KMS-11 (cell line): ENCODE data around the gene CACNA2D2.
A peak's percentile ranks its signal among the peaks of the same experiment; 100 is the strongest.

Experiments used
- H2AFZ ChIP-seq: fragments of 200-600 bp; sonication (generic); 2 replicates; pipeline ENCODE4 v1.6.1; 2016; ENCODE audit warnings: antibody characterized with exemption, mixed run types, low read depth
- H3K27ac ChIP-seq: fragments of 200-600 bp; sonication (generic); 2 replicates; pipeline ENCODE4 v1.6.1; 2016; ENCODE audit warnings: mild to moderate bottlenecking, mixed run types
- H3K27me3 ChIP-seq: fragments of 200-600 bp; sonication (generic); 2 replicates; pipeline ENCODE4 v1.6.1; 2017; ENCODE audit warnings: mild to moderate bottlenecking, low read depth, mixed run types, moderate library complexity; ENCODE audit not compliant: insufficient read depth
- H3K36me3 ChIP-seq: fragments of 200-600 bp; sonication (generic); 2 replicates; pipeline ENCODE4 v1.6.1; 2017; ENCODE audit warnings: mild to moderate bottlenecking, mixed run types; ENCODE audit not compliant: insufficient read depth
- H3K4me1 ChIP-seq: fragments of 200-600 bp; sonication (generic); 2 replicates; pipeline ENCODE4 v1.6.1; 2016; ENCODE audit warnings: mild to moderate bottlenecking, low read depth, mixed run types; ENCODE audit not compliant: poor library complexity, severe bottlenecking
- H3K4me2 ChIP-seq: fragments of 200-600 bp; sonication (generic); 2 replicates; pipeline ENCODE4 v1.7.0; 2016; ENCODE audit warnings: mild to moderate bottlenecking, mixed run types
- H3K4me3 ChIP-seq: fragments of 200-600 bp; sonication (generic); IDR thresholded peaks from 2 replicates; pipeline ENCODE4 v1.6.1; 2017; ENCODE audit warnings: low read depth, low read length, mixed read lengths; ENCODE audit not compliant: insufficient read depth
- H3K79me2 ChIP-seq: fragments of 200-600 bp; sonication (generic); 2 replicates; pipeline ENCODE4 v1.6.1; 2016; ENCODE audit warnings: low read depth, mixed run types; ENCODE audit not compliant: insufficient read depth
- H3K9ac ChIP-seq: fragments of 200-600 bp; sonication (generic); 2 replicates; pipeline ENCODE4 v1.6.1; 2016; ENCODE audit warnings: mild to moderate bottlenecking, mixed run types
- H4K20me1 ChIP-seq: fragments of 200-600 bp; sonication (generic); 2 replicates; pipeline ENCODE4 v1.6.1; 2016; ENCODE audit warnings: mild to moderate bottlenecking, mixed run types; ENCODE audit not compliant: insufficient read depth
- TF ChIP-seq, protein P1 (sequence below): fragments of 200-600 bp; sonication (generic); conservative IDR thresholded peaks from 2 replicates; pipeline ENCODE4 v1.6.1; 2017; ENCODE audit warnings: low read depth, mild to moderate bottlenecking, antibody characterized with exemption, low read length, moderate library complexity, mixed read lengths

The CACNA2D2 gene

DNA sequence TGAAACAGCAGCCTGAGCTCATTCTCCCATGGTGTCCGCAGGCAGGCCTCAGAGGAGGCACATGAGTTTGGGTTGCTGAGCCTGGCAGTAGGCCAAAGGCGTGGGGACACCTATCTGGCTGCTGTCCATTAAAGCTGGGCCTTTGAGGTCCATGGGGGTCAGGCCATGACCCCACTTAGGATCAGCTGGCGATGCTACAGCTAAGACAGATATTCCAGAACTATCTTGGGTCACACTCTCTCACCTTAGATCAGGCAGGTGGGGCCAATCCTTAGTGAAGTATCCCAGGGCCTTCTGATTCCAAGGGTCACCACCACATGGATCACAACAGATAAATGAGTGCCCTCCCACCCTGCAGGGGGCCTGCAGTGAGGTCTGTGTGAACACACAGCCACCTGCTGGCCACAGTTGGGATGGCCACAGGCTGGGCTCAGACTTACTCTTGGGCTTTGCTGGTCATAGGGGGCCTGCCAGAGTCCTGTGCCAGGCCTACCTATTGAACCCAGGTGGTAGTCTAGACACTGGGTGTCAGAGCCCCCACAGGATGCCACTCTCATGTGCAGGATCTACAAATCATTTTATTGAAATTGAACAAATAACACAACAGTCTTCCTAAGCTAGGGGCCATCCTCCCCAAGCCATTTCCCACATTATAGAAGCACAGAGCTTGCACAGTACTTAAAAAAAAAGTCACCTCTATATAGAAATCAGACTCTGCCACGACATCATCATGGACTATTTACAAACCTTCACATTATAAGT, 178.9 kb downstream of the CACNA2D2 start:
- peaks cover 4% of the 10 kb centered on the region for H3K4me1 ChIP-seq
- H4K20me1 ChIP-seq, result no peaks in the 10 kb centered on the region
- H3K27me3 ChIP-seq, result no peaks in the 10 kb centered on the region
- no peak overlapping the region for H3K9ac ChIP-seq
- TF ChIP-seq, protein P1, sequence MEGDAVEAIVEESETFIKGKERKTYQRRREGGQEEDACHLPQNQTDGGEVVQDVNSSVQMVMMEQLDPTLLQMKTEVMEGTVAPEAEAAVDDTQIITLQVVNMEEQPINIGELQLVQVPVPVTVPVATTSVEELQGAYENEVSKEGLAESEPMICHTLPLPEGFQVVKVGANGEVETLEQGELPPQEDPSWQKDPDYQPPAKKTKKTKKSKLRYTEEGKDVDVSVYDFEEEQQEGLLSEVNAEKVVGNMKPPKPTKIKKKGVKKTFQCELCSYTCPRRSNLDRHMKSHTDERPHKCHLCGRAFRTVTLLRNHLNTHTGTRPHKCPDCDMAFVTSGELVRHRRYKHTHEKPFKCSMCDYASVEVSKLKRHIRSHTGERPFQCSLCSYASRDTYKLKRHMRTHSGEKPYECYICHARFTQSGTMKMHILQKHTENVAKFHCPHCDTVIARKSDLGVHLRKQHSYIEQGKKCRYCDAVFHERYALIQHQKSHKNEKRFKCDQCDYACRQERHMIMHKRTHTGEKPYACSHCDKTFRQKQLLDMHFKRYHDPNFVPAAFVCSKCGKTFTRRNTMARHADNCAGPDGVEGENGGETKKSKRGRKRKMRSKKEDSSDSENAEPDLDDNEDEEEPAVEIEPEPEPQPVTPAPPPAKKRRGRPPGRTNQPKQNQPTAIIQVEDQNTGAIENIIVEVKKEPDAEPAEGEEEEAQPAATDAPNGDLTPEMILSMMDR, result peak; percentile 71
- no peak overlapping the region for H3K4me3 ChIP-seq
- no peak overlapping the region for H3K4me2 ChIP-seq
- peaks cover 8% of the 10 kb centered on the region; the same call in 1 of the 2 replicates for H3K79me2 ChIP-seq
- no peak overlapping the region for H3K27ac ChIP-seq
- no peak overlapping the region for H2AFZ ChIP-seq
- H3K36me3 ChIP-seq, result no peaks in the 10 kb centered on the region

DNA sequence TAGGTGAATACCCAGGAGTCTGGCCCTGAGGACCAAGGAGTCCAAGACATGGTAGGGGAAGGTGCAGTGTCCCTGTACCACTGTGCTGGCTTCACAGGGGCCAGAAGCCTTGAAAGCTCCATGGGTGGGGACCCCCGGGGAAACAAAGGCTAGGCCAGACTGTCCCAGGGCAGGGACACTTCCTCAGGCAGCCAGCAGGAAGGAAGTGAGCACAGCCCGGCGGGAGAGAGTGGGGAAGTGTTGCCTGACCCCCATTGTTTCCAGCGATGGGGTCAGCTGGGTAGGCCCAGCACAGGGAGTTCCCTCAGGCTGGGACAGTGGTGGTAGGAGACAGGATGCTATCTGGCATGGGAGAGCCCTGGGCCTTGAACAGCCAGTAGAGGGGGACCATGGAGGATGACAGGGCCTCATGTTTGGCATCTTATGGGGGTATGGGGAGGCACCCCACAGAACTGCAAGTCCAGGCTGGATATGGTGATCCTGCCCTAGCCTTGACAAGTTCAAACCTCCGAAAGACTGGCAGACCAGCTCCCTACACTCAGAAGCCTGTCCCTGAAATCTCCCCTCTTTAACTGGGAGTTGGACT, 179.7 kb downstream of the CACNA2D2 start:
- Histone ChIP-seq H3K4me1 (peaks cover 4% of the 10 kb centered on the region), H3K36me3 (no peaks in the 10 kb centered on the region), H2AFZ (no peak overlapping the region), H3K27me3 (no peaks in the 10 kb centered on the region), H3K27ac (no peak overlapping the region), H3K4me2 (no peak overlapping the region), H3K79me2 (peaks cover 8% of the 10 kb centered on the region; the same call in 1 of the 2 replicates), H3K9ac (no peak overlapping the region), H4K20me1 (no peaks in the 10 kb centered on the region), H3K4me3 (no peak overlapping the region)
- TF ChIP-seq, protein P1, result no peak

DNA sequence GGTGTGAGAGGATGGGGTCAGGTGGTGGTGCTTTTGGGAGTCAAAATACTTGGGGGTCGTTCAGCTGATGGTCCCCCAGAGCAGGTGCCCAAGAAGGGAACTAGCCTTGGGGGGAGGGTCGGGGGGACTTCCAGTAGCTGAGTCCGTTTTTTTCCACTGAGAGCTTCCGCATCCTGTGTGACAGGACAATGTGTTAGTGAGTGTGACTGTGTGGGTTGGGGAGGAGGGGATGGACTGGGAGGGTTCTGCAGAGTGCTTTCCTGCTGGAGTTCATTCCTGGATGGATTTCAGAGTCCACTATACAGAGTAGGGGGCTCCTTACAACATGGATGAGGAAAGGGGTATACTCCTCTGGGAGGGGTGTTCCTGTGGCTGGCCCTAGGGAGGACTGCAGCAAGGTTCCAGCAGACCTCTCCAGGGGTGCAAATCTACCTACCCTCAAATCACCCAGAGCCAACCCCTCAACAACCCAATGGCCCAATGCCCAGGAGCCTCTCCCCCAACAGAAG, 180.3 kb downstream of the CACNA2D2 start:
- H2AFZ ChIP-seq, result no peak overlapping the region
- H4K20me1 ChIP-seq, result no peaks in the 10 kb centered on the region
- H3K4me3 ChIP-seq, result no peak overlapping the region
- H3K4me2 ChIP-seq, result no peak overlapping the region
- TF ChIP-seq, protein P1, result no peak
- H3K36me3 ChIP-seq, result no peaks in the 10 kb centered on the region
- peaks cover 4% of the 10 kb centered on the region for H3K4me1 ChIP-seq
- H3K9ac ChIP-seq, result no peak overlapping the region
- H3K27ac ChIP-seq, result no peak overlapping the region
- peaks cover 8% of the 10 kb centered on the region; the same call in 1 of the 2 replicates for H3K79me2 ChIP-seq
- no peaks in the 10 kb centered on the region for H3K27me3 ChIP-seq

DNA sequence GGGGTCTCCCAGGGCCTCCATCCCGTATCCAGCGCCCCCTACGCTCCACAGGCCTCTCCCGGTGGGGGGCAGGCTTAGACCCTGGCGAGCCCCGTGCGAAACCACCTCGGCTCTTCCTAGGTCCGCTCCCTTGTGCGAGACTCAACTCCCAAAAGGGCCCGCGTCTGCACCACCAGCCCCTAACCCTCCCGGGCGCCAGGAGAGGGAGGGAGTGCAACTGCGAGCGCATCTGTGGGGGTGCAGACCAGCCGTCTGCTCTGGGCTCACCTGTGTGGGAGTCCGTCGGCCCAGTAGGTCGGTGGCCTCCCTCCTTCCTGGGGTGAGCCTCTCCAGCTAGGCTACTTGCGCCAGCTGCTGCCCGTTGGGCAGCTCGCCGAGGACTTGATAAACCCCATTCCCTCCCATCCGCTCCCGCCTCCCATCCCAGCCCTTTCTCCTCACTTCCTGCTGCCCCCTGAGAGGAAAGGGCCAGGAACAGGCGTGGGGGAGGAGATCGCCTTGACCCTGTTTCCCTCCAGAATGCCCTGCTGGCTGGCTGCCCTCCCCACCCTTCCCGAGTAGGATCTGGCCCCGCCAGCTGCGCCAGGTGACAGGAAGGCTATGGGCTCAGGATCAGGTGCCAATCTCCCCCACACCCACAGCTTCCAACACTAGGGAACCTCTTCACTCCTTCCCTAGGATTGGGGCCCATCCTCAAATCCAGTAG, 180.9 kb downstream of the CACNA2D2 start, which contains the start of gene HYAL2:
HYAL2 (minus strand) TSS at position 360 of the 706 bp plus-strand sequence. CDS start 2,256 bp downstream, outside the sequence.
- H3K27ac ChIP-seq, result peak within 1 kb of the TSS; percentile 68
- peak within 1 kb of the TSS; percentile 78 for H3K9ac ChIP-seq
- H2AFZ ChIP-seq, result peak within 1 kb of the TSS; percentile 71
- no peak within 1 kb of the TSS for H3K4me3 ChIP-seq
- no peaks in the 10 kb centered on the region for H3K27me3 ChIP-seq
- H3K4me1 ChIP-seq, result peaks cover 4% of the 10 kb centered on the region
- TF ChIP-seq, protein P1, result no peak
- 0 out of 2 replicates have a peak within 1 kb of the TSS, but pooled peaks have one; percentile 13 for H3K4me2 ChIP-seq
- H3K36me3 ChIP-seq, result no peaks in the 10 kb centered on the region
- H3K79me2 ChIP-seq, result peaks cover 5% of the 10 kb centered on the region; the same call in 1 of the 2 replicates
- H4K20me1 ChIP-seq, result no peaks in the 10 kb centered on the region
